Nephron progenitor cell (in vitro differentiated cells): ENCODE results near the gene TMEM186.
A peak's percentile ranks its signal among the peaks of the same experiment; 100 is the strongest.

Experiments used
- DNase-seq: peaks from one replicate; pipeline ENCODE4 v3.0.0; 2021
- H3K27ac Mint-ChIP-seq: 2 replicates; pipeline ENCODE4 v1.8.0; 2021; ENCODE audit warnings: mild to moderate bottlenecking, moderate library complexity, mixed read lengths
- H3K27me3 Mint-ChIP-seq: 2 replicates; pipeline ENCODE4 v1.8.0; 2021; ENCODE audit warnings: mild to moderate bottlenecking, low read depth, mixed read lengths; ENCODE audit not compliant: poor library complexity
- H3K36me3 Mint-ChIP-seq: 2 replicates; pipeline ENCODE4 v1.8.0; 2021; ENCODE audit warnings: low read depth, mixed read lengths
- H3K4me1 Mint-ChIP-seq: 2 replicates; pipeline ENCODE4 v1.8.0; 2021; ENCODE audit warnings: mixed read lengths
- H3K4me3 Mint-ChIP-seq: 2 replicates; pipeline ENCODE4 v1.8.0; 2021; ENCODE audit warnings: mild to moderate bottlenecking, moderate library complexity, mixed read lengths
- H3K9me3 Mint-ChIP-seq: 2 replicates; pipeline ENCODE4 v1.8.0; 2021; ENCODE audit warnings: mild to moderate bottlenecking, moderate library complexity, mixed read lengths
- CTCF ChIP-seq: fragments of 200-600 bp; sonication (generic); IDR thresholded peaks from 2 replicates; pipeline ENCODE4 v1.5.0; 2021; ENCODE audit warnings: antibody characterized with exemption

Gene TMEM186

GRCh38 chr16:8822403-8822802 lies 25.0 kb upstream of the TMEM186 start:
- DNase-seq, result no peak
- Mint-ChIP-seq H3K27ac (peak overlapping the region; percentile 17), H3K4me1 (peaks cover 9% of the 10 kb centered on the region), H3K36me3 (peaks cover 75% of the 10 kb centered on the region), H3K27me3 (no peaks in the 10 kb centered on the region), H3K4me3 (no peak overlapping the region), H3K9me3 (no peaks in the 10 kb centered on the region)
- TF ChIP-seq CTCF, result no peak

- Mint-ChIP-seq H3K4me3 (no peak overlapping the region), H3K36me3 (peaks cover 83% of the 10 kb centered on the region), H3K27me3 (no peaks in the 10 kb centered on the region), H3K4me1 (peaks cover 9% of the 10 kb centered on the region), H3K27ac (no peak overlapping the region), H3K9me3 (no peaks in the 10 kb centered on the region)
- no peak for DNase-seq
- TF ChIP-seq CTCF, result no peak
These were observed 22.1 kb upstream of the TMEM186 start for GRCh38 chr16:8819411-8820034.

- H3K27ac Mint-ChIP-seq, result peak overlapping the region; percentile 91
- H3K27me3 Mint-ChIP-seq, result no peaks in the 10 kb centered on the region
- H3K4me3 Mint-ChIP-seq, result no peak overlapping the region
- no peak for DNase-seq
- H3K36me3 Mint-ChIP-seq, result peaks cover 83% of the 10 kb centered on the region
- H3K4me1 Mint-ChIP-seq, result peaks cover 9% of the 10 kb centered on the region
- no peaks in the 10 kb centered on the region for H3K9me3 Mint-ChIP-seq
- no peak for TF ChIP-seq CTCF
These were observed 21.2 kb upstream of the TMEM186 start for GRCh38 chr16:8818504-8819270.

GRCh38 chr16:8816967-8817655 lies 19.7 kb upstream of the TMEM186 start:
- no peak for DNase-seq
- H3K36me3 Mint-ChIP-seq, result peaks cover 79% of the 10 kb centered on the region
- H3K4me3 Mint-ChIP-seq, result no peak overlapping the region
- no peak for TF ChIP-seq CTCF
- H3K27ac Mint-ChIP-seq, result no peak overlapping the region
- peaks cover 9% of the 10 kb centered on the region for H3K4me1 Mint-ChIP-seq
- H3K9me3 Mint-ChIP-seq, result no peaks in the 10 kb centered on the region
- H3K27me3 Mint-ChIP-seq, result no peaks in the 10 kb centered on the region

GRCh38 chr16:8814095-8814806 lies 16.8 kb upstream of the TMEM186 start:
- no peak for TF ChIP-seq CTCF
- peaks cover 75% of the 10 kb centered on the region for H3K36me3 Mint-ChIP-seq
- H3K4me1 Mint-ChIP-seq, result no peaks in the 10 kb centered on the region
- DNase-seq, result no peak
- no peaks in the 10 kb centered on the region for H3K27me3 Mint-ChIP-seq
- no peaks in the 10 kb centered on the region for H3K9me3 Mint-ChIP-seq
- H3K27ac Mint-ChIP-seq, result no peak overlapping the region
- H3K4me3 Mint-ChIP-seq, result no peak overlapping the region
